ENCODE measurements around the gene MICOS13. TPM values are rescaled to one million over a fixed set of nuclear protein-coding genes. Genes with fewer than 3 reads are reported as not detected.

The MICOS13 gene
- total and polyA plus RNA-seq, 2 experiments from 2014 or later, result 15.5 to 54.6 TPM

GRCh38 chr19:5717215-5717935 lies 37.1 kb upstream of the MICOS13 start (continued):
- no peak for TF ChIP-seq JUNB (IDR thresholded peaks at IDR 0.05; ENCODE audit: unreplicated experiment)
- TF ChIP-seq, protein P1, sequence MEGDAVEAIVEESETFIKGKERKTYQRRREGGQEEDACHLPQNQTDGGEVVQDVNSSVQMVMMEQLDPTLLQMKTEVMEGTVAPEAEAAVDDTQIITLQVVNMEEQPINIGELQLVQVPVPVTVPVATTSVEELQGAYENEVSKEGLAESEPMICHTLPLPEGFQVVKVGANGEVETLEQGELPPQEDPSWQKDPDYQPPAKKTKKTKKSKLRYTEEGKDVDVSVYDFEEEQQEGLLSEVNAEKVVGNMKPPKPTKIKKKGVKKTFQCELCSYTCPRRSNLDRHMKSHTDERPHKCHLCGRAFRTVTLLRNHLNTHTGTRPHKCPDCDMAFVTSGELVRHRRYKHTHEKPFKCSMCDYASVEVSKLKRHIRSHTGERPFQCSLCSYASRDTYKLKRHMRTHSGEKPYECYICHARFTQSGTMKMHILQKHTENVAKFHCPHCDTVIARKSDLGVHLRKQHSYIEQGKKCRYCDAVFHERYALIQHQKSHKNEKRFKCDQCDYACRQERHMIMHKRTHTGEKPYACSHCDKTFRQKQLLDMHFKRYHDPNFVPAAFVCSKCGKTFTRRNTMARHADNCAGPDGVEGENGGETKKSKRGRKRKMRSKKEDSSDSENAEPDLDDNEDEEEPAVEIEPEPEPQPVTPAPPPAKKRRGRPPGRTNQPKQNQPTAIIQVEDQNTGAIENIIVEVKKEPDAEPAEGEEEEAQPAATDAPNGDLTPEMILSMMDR (conservative IDR thresholded peaks at IDR 0.05; ENCODE audit: low read depth in 2 of 2), result no peak
- TF ChIP-seq EZH2phosphoT487 (IDR thresholded peaks at IDR 0.05; ENCODE audit: unreplicated experiment), result no peak
- no peak for TF ChIP-seq STAT1 (IDR thresholded peaks at IDR 0.05; ENCODE audit: unreplicated experiment)
- TF ChIP-seq, protein P2, sequence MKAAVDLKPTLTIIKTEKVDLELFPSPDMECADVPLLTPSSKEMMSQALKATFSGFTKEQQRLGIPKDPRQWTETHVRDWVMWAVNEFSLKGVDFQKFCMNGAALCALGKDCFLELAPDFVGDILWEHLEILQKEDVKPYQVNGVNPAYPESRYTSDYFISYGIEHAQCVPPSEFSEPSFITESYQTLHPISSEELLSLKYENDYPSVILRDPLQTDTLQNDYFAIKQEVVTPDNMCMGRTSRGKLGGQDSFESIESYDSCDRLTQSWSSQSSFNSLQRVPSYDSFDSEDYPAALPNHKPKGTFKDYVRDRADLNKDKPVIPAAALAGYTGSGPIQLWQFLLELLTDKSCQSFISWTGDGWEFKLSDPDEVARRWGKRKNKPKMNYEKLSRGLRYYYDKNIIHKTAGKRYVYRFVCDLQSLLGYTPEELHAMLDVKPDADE (IDR thresholded peaks at IDR 0.05), result no peak
- TF ChIP-seq POLR2AphosphoS5 (IDR thresholded peaks at IDR 0.05; ENCODE audit: low read depth), result no peak
- no peak for TF ChIP-seq ZNF331 (CRISPR knock-in tag; IDR thresholded peaks at IDR 0.05; ENCODE audit: low read depth)

GRCh38 chr19:5714816-5715215 lies 34.5 kb upstream of the MICOS13 start:
- H4K20me1 ChIP-seq (replicated peaks; ENCODE audit: insufficient read depth), result peaks cover 31% of the 10 kb centered on the region
- peaks cover 15% of the 10 kb centered on the region for H3K4me1 Mint-ChIP-seq
- no peak for TF ChIP-seq POLR2AphosphoS5 (IDR thresholded peaks at IDR 0.05; ENCODE audit: low read depth)
- TF ChIP-seq, protein P1 (conservative IDR thresholded peaks at IDR 0.05; ENCODE audit: low read depth in 2 of 2), result no peak
- TF ChIP-seq, protein P3, sequence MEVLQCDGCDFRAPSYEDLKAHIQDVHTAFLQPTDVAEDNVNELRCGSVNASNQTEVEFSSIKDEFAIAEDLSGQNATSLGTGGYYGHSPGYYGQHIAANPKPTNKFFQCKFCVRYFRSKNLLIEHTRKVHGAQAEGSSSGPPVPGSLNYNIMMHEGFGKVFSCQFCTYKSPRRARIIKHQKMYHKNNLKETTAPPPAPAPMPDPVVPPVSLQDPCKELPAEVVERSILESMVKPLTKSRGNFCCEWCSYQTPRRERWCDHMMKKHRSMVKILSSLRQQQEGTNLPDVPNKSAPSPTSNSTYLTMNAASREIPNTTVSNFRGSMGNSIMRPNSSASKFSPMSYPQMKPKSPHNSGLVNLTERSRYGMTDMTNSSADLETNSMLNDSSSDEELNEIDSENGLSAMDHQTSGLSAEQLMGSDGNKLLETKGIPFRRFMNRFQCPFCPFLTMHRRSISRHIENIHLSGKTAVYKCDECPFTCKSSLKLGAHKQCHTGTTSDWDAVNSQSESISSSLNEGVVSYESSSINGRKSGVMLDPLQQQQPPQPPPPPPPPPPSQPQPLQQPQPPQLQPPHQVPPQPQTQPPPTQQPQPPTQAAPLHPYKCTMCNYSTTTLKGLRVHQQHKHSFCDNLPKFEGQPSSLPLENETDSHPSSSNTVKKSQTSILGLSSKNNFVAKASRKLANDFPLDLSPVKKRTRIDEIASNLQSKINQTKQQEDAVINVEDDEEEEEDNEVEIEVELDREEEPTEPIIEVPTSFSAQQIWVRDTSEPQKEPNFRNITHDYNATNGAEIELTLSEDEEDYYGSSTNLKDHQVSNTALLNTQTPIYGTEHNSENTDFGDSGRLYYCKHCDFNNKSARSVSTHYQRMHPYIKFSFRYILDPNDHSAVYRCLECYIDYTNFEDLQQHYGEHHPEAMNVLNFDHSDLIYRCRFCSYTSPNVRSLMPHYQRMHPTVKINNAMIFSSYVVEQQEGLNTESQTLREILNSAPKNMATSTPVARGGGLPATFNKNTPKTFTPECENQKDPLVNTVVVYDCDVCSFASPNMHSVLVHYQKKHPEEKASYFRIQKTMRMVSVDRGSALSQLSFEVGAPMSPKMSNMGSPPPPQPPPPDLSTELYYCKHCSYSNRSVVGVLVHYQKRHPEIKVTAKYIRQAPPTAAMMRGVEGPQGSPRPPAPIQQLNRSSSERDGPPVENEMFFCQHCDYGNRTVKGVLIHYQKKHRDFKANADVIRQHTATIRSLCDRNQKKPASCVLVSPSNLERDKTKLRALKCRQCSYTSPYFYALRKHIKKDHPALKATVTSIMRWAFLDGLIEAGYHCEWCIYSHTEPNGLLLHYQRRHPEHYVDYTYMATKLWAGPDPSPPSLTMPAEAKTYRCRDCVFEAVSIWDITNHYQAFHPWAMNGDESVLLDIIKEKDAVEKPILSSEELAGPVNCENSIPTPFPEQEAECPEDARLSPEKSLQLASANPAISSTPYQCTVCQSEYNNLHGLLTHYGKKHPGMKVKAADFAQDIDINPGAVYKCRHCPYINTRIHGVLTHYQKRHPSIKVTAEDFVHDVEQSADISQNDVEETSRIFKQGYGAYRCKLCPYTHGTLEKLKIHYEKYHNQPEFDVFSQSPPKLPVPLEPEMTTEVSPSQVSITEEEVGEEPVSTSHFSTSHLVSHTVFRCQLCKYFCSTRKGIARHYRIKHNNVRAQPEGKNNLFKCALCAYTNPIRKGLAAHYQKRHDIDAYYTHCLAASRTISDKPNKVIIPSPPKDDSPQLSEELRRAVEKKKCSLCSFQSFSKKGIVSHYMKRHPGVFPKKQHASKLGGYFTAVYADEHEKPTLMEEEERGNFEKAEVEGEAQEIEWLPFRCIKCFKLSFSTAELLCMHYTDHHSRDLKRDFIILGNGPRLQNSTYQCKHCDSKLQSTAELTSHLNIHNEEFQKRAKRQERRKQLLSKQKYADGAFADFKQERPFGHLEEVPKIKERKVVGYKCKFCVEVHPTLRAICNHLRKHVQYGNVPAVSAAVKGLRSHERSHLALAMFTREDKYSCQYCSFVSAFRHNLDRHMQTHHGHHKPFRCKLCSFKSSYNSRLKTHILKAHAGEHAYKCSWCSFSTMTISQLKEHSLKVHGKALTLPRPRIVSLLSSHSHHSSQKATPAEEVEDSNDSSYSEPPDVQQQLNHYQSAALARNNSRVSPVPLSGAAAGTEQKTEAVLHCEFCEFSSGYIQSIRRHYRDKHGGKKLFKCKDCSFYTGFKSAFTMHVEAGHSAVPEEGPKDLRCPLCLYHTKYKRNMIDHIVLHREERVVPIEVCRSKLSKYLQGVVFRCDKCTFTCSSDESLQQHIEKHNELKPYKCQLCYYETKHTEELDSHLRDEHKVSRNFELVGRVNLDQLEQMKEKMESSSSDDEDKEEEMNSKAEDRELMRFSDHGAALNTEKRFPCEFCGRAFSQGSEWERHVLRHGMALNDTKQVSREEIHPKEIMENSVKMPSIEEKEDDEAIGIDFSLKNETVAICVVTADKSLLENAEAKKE (CRISPR knock-in tag; IDR thresholded peaks at IDR 0.05), result no peak
- DNase-seq (ENCODE audit: low spot score), result no peak
- no peak overlapping the region for H3K27ac Mint-ChIP-seq
- H3K9me3 Mint-ChIP-seq, result no peaks in the 10 kb centered on the region
- H3K4me3 Mint-ChIP-seq, result no peak overlapping the region
- no peak overlapping the region for H3K27ac ChIP-seq (ENCODE audit: low read depth)
- H3K4me2 ChIP-seq, result no peak overlapping the region
- no peaks in the 10 kb centered on the region for H3K9me2 ChIP-seq (ENCODE audit: insufficient read depth)
- peaks cover 78% of the 10 kb centered on the region for H3K36me3 Mint-ChIP-seq (ENCODE audit: low read depth)
- H3K4me3 ChIP-seq, result no peak overlapping the region
- no peaks in the 10 kb centered on the region for H3K27me3 ChIP-seq (ENCODE audit: insufficient read depth)
- peaks cover 17% of the 10 kb centered on the region for H3K36me3 ChIP-seq (ENCODE audit: insufficient read depth)
- peaks cover 8% of the 10 kb centered on the region for H3K27me3 Mint-ChIP-seq (ENCODE audit: insufficient read depth, low read depth, poor library complexity)
- peaks cover 56% of the 10 kb centered on the region for H3K79me2 ChIP-seq (replicated peaks; ENCODE audit: insufficient read depth)
- H3K4me1 ChIP-seq (ENCODE audit: insufficient read depth), result peaks cover 8% of the 10 kb centered on the region
- H3F3A ChIP-seq (replicated peaks; ENCODE audit: low read depth), result peaks cover 7% of the 10 kb centered on the region; the same call in 1 of the 2 replicates
- H2AFZ ChIP-seq, result no peak overlapping the region
- no peak for ATAC-seq

Data from GM23338 (cell line).